A673 (cell line): Measurements from ENCODE around the gene COMMD2.
A peak's percentile ranks its signal among the peaks of the same experiment; 100 is the strongest.

Experiments
- EZH2 ChIP-seq: fragments of 200-600 bp; sonication (generic); IDR thresholded peaks from 2 replicates; pipeline ENCODE4 v1.6.1; 2017; ENCODE audit warnings: borderline replicate concordance, low read depth, mild to moderate bottlenecking, mixed read lengths, antibody characterized with exemption, low read length; ENCODE audit not compliant: poor library complexity, severe bottlenecking
- TF ChIP-seq, protein P1 (sequence below): fragments of 300-800, 200-600 bp; sonication (generic); conservative IDR thresholded peaks from 2 replicates; pipeline ENCODE4 v1.5.1; 2017; ENCODE audit warnings: low read depth, mild to moderate bottlenecking, antibody characterized with exemption, low read length, moderate library complexity, mixed read lengths

DNA sequence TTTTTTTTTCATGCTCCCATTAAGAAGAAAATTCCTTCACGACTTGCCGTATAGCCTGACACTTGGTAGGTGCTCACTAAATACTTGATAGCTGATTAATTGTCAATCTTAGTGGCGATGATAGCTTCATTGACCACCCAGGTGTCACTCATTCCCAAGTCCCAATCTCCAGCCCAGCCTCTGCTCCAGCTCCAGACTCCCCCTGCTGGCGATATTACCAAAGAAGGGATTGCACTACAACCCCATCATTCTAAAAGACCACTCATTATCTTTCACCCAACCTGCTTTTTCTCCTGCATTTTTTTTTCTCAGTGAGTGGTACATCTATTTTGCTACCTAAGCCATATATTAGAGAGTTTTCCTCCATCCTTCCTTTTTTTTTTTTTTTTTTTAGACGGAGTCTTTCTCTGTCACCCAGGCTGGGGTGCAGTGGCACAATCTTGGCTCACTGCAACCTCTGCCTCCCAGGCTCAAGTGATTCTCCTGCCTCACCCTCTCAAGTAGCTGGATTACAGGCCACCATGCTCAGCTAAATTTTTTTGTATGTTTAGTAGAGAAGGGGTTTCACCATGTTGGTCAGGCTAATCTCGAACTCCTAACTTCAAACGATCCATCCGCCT is 19.5 kb upstream of the COMMD2 start:
- TF ChIP-seq, protein P1, sequence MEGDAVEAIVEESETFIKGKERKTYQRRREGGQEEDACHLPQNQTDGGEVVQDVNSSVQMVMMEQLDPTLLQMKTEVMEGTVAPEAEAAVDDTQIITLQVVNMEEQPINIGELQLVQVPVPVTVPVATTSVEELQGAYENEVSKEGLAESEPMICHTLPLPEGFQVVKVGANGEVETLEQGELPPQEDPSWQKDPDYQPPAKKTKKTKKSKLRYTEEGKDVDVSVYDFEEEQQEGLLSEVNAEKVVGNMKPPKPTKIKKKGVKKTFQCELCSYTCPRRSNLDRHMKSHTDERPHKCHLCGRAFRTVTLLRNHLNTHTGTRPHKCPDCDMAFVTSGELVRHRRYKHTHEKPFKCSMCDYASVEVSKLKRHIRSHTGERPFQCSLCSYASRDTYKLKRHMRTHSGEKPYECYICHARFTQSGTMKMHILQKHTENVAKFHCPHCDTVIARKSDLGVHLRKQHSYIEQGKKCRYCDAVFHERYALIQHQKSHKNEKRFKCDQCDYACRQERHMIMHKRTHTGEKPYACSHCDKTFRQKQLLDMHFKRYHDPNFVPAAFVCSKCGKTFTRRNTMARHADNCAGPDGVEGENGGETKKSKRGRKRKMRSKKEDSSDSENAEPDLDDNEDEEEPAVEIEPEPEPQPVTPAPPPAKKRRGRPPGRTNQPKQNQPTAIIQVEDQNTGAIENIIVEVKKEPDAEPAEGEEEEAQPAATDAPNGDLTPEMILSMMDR: peak; percentile 90
- TF ChIP-seq EZH2: no peak
